Activated CD4-positive, alpha-beta T cell treated with anti-CD3 and anti-CD28 coated beads, Interleukin-2, Interleukin-4, amounts not matched to agents 100 ng/mL and 50 ng/mL, durations not matched to agents 16 hours and 8 hours (primary cell): Measurements from ENCODE around the gene KLHL29.

Source experiments
- DNase-seq: peaks from one replicate; pipeline ENCODE4 v3.0.0-alpha.2; 2020; ENCODE audit warnings: low spot score

The KLHL29 gene

GRCh38 chr2:23397478-23397877, 12.5 kb downstream of the KLHL29 start:
- DNase-seq: no peak

GRCh38 chr2:23399674-23400261, 14.8 kb downstream of the KLHL29 start:
- DNase-seq: no peak

- DNase-seq: no peak
These were observed 15.7 kb downstream of the KLHL29 start for GRCh38 chr2:23400703-23401102.

- no peak for DNase-seq
These were observed 16.6 kb downstream of the KLHL29 start for GRCh38 chr2:23401427-23402204.

GRCh38 chr2:23402205-23402740, 17.3 kb downstream of the KLHL29 start:
- DNase-seq: no peak

GRCh38 chr2:23404426-23404825, 19.4 kb downstream of the KLHL29 start:
- no peak for DNase-seq

GRCh38 chr2:23409248-23409647, 24.3 kb downstream of the KLHL29 start:
- DNase-seq: no peak

- no peak for DNase-seq
These were observed 25.6 kb downstream of the KLHL29 start for GRCh38 chr2:23410596-23410995.

- DNase-seq: no peak
These were observed 26.9 kb downstream of the KLHL29 start for GRCh38 chr2:23411752-23412431.

GRCh38 chr2:23412556-23413155, 27.7 kb downstream of the KLHL29 start:
- no peak for DNase-seq

GRCh38 chr2:23413641-23414040, 28.7 kb downstream of the KLHL29 start:
- no peak for DNase-seq

- no peak for DNase-seq
These were observed 29.1 kb downstream of the KLHL29 start for GRCh38 chr2:23414106-23414505.

GRCh38 chr2:23414871-23415270, 29.9 kb downstream of the KLHL29 start:
- no peak for DNase-seq

GRCh38 chr2:23417310-23417709, 32.3 kb downstream of the KLHL29 start:
- no peak for DNase-seq

- DNase-seq: no peak
These were observed 33.1 kb downstream of the KLHL29 start for GRCh38 chr2:23418056-23418455.

- DNase-seq: no peak
These were observed 33.5 kb downstream of the KLHL29 start for GRCh38 chr2:23418461-23418911.

- DNase-seq: no peak
These were observed 34.5 kb downstream of the KLHL29 start for GRCh38 chr2:23419171-23420090.

- DNase-seq: no peak
These were observed 35.3 kb downstream of the KLHL29 start for GRCh38 chr2:23420091-23420839.

- no peak for DNase-seq
These were observed 36.0 kb downstream of the KLHL29 start for GRCh38 chr2:23420840-23421476.
